Measurements from ENCODE around the gene NAMPT.

The NAMPT gene

DNA sequence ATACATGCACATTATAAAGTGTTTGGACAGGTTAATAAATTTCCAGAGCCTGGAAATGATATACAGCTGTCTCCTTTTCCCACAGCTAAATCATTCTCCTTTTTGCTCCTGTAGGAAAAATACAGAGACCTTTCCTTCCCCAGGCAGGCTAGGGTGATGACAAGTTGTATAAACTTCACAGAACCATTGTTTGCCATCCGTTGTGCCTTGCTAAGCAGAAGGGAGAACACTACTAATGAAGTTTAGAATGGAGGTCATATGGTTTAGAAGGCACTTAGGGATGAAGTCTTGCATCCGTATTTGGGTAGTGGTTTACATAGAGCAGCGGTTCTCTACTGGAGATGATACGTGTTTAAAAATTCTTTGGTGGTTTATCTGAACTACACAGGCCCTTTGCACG is 46.0 kb downstream of the NAMPT start:
- Histone ChIP-seq H3K27me3 (no peaks in the 10 kb centered on the region), H3K36me3 (no peaks in the 10 kb centered on the region), H3K4me1 (ENCODE audit: control insufficient read depth in 1 of 2, insufficient read depth in 1 of 2, low read depth in 1 of 2, low read length in 1 of 2) (no peaks in the 10 kb centered on the region), H3K9me3 (no peaks in the 10 kb centered on the region), H3K4me3 (ENCODE audit: low read depth in 1 of 2, low read length in 1 of 2) (no peak overlapping the region), H3K27ac (no peak overlapping the region)
- TF ChIP-seq, protein P1, sequence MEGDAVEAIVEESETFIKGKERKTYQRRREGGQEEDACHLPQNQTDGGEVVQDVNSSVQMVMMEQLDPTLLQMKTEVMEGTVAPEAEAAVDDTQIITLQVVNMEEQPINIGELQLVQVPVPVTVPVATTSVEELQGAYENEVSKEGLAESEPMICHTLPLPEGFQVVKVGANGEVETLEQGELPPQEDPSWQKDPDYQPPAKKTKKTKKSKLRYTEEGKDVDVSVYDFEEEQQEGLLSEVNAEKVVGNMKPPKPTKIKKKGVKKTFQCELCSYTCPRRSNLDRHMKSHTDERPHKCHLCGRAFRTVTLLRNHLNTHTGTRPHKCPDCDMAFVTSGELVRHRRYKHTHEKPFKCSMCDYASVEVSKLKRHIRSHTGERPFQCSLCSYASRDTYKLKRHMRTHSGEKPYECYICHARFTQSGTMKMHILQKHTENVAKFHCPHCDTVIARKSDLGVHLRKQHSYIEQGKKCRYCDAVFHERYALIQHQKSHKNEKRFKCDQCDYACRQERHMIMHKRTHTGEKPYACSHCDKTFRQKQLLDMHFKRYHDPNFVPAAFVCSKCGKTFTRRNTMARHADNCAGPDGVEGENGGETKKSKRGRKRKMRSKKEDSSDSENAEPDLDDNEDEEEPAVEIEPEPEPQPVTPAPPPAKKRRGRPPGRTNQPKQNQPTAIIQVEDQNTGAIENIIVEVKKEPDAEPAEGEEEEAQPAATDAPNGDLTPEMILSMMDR (IDR thresholded peaks at IDR 0.05), result no peak

DNA sequence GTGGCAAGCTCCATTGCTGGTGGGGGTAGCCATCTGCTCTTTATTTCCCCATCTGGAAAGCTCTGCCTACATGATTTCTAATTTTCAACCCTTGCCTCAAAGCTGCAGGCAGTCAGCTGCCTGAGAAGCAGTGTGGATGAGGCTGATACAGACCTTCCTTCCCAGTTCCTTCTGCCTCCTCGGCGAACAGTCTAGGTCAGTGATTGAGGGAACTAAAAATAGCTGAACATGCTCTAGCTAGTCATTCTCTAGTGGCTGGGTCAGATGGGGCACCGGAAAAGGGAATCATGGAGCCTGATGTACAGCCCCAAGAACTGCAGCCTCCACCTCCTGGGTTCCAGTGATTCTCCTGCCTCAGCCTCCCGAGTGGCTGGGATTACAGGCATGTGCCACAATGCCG is 48.7 kb downstream of the NAMPT start:
- no peaks in the 10 kb centered on the region for H3K27me3 ChIP-seq
- no peak overlapping the region for H3K4me3 ChIP-seq (ENCODE audit: low read depth in 1 of 2, low read length in 1 of 2)
- TF ChIP-seq, protein P1 (IDR thresholded peaks at IDR 0.05), result no peak
- H3K4me1 ChIP-seq (ENCODE audit: control insufficient read depth in 1 of 2, insufficient read depth in 1 of 2, low read depth in 1 of 2, low read length in 1 of 2), result no peaks in the 10 kb centered on the region
- no peaks in the 10 kb centered on the region for H3K36me3 ChIP-seq
- no peaks in the 10 kb centered on the region for H3K9me3 ChIP-seq
- no peak overlapping the region for H3K27ac ChIP-seq

DNA sequence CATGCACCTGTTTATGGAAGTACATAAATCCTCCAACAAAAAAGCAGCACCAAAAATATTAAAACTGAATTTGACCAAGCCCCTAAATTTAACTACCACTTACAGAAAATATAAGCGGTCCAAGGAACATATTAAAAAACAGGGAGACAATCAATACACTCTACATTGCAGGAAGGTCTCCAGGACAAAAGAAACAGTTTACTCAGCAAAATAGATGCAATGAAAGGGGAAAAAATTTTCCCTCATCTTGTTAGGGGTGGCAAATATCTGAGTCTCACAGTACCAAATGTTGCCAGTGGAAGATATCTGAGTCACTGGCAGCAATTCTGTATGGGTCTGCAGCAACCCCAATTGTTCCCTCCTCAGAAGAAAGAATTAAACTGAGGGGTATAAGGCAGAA is 50.4 kb downstream of the NAMPT start:
- Histone ChIP-seq H3K27me3 (no peaks in the 10 kb centered on the region), H3K4me3 (ENCODE audit: low read depth in 1 of 2, low read length in 1 of 2) (no peak overlapping the region), H3K36me3 (no peaks in the 10 kb centered on the region), H3K9me3 (no peaks in the 10 kb centered on the region), H3K27ac (no peak overlapping the region), H3K4me1 (ENCODE audit: control insufficient read depth in 1 of 2, insufficient read depth in 1 of 2, low read depth in 1 of 2, low read length in 1 of 2) (no peaks in the 10 kb centered on the region)
- TF ChIP-seq, protein P1 (IDR thresholded peaks at IDR 0.05), result no peak

DNA sequence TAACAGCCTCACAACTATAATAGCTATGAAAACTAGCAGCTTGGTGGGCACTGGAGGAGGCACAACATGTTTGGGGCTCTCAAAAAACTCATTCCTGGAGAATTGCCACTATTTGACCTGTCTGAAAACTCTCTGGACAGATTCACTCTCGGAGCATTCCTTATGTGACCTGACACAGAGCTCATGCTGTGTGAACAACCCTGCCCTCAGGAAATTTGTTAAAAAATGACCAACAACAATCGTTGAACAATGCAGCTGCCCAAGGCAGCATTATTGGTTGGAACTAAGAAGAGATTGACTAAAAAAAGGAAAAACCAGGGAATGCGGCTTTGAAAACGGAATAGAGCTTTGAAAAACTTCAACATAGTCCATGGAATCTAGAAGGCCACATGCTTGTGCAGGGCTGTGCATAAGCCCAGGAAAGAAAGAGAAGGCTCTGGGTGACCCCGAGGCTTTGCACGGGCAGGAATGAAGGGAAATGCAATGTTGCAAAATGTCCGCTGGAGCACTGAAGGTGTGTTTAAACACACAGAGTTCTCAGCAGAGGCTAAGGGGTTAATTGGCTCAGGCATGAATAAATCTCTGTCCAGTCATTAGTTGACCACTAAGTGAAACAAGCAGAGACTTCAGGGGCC is 52.8 kb downstream of the NAMPT start:
- TF ChIP-seq, protein P1 (IDR thresholded peaks at IDR 0.05), result no peak
- no peaks in the 10 kb centered on the region for H3K4me1 ChIP-seq (ENCODE audit: control insufficient read depth in 1 of 2, insufficient read depth in 1 of 2, low read depth in 1 of 2, low read length in 1 of 2)
- H3K36me3 ChIP-seq, result no peaks in the 10 kb centered on the region
- no peak overlapping the region for H3K27ac ChIP-seq
- no peak overlapping the region for H3K4me3 ChIP-seq (ENCODE audit: low read depth in 1 of 2, low read length in 1 of 2)
- no peaks in the 10 kb centered on the region for H3K9me3 ChIP-seq
- H3K27me3 ChIP-seq, result peaks cover 6% of the 10 kb centered on the region

DNA sequence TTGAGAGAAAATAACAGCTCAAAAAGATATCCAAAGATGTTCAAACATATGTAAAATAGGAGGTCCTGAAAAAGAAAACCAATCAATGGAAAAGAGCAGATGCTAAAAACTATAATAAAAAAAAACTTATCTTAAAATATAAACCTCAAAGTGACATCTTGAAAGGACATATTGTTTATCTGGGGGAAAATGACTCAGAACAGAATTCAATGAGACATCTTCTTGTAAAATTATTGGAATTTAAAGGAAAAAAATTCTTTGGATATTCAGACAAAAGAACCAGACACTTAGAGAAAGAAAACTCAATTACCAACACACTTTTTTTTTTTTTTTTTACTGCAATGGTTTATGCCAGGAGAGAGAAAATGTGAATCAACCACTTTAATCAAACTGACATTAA is 58.9 kb downstream of the NAMPT start:
- Histone ChIP-seq H3K4me1 (ENCODE audit: control insufficient read depth in 1 of 2, insufficient read depth in 1 of 2, low read depth in 1 of 2, low read length in 1 of 2) (no peaks in the 10 kb centered on the region), H3K27me3 (peaks cover 21% of the 10 kb centered on the region), H3K9me3 (no peaks in the 10 kb centered on the region), H3K36me3 (no peaks in the 10 kb centered on the region), H3K27ac (no peak overlapping the region), H3K4me3 (ENCODE audit: low read depth in 1 of 2, low read length in 1 of 2) (no peak overlapping the region)
- TF ChIP-seq, protein P1 (IDR thresholded peaks at IDR 0.05), result no peak

Measured in neutrophil (primary cell).